HG02885 (cell line): ENCODE results near the gene CEP85L.

ENCODE experiments used
- ATAC-seq: cut with Tn5 transposase; IDR thresholded peaks from one replicate; pipeline ENCODE4 v1.9.1; 2021; ENCODE audit warnings: mild to moderate bottlenecking; ENCODE audit not compliant: unreplicated experiment, poor library complexity

CEP85L gene

DNA sequence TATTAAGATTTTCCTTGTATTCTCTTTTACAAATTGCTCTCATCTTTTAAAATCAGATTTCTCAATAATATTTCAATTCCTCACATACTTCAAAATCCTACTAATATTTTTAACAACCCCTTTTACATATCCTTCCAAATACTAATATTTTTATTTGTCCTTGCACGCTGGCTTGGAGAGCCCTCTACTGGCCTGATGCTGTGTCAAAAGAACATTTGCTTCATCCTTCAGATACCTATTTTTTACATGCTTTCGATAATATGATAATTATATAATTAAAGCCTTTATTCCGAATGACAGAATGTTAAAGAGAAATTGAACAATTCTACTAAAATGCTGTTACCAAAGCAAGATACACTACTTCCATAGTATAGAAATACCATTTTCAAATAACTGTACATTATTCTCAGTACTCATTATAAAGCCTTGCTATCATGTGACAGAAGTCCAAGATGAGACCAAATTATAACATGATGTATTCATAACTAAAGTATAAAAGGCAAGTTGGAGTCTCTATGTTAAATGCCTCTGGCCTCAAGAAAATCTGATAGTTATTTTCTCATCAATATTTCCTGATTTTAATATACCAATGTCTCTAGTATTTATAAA lies 142.3 kb downstream of the CEP85L start:
- ATAC-seq = no peak

DNA sequence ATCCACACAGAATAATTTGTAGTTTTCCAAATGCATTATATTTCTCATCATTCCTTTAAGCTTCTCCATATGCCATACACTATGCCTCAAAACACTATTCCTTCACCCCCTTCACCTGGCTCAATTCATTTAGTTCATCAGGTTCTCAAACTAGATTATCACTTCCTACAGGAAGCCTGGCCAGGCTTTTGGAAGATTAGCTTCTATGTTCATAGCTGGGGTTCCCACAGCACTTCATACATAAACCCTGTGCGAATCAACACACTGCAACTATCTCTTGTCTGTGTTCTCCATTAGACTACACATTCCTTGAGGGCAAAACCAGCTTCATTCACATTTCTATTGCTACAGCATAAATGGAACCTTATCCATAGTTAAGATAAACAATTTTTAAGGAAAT lies 143.8 kb downstream of the CEP85L start:
- no peak for ATAC-seq

DNA sequence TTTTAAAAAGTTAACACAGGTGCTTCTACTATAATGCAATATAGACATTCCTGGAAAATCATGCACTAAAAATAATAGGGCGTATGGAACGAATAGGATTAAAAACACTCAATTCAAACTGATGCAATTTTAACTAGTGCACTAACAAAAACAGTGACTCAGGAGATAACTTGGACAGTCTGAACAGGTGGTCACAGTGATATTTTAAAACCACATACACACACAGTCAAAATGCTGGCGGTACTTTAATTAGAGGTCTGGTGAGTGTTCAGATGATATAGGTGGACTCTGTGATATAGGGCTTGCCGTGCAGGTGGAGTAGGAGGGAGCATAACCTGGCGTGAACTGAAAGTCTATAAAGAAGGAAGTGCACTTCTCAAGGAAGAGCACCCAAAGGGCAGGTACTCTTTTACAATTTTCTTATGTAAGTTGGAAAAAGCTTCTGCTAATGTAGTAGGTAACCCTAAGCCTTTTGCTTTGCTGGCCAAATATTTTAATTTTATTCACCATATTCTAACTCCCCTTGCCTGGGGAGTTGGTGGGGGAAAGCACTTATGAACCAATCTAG lies 145.2 kb downstream of the CEP85L start:
- no peak for ATAC-seq

GRCh38 chr6:118505656-118506055 lies 145.7 kb downstream of the CEP85L start:
- ATAC-seq = no peak

GRCh38 chr6:118504611-118505010 lies 146.8 kb downstream of the CEP85L start:
- no peak for ATAC-seq

- ATAC-seq = no peak
Observed at GRCh38 chr6:118502169-118502568, 149.2 kb downstream of the CEP85L start.

DNA sequence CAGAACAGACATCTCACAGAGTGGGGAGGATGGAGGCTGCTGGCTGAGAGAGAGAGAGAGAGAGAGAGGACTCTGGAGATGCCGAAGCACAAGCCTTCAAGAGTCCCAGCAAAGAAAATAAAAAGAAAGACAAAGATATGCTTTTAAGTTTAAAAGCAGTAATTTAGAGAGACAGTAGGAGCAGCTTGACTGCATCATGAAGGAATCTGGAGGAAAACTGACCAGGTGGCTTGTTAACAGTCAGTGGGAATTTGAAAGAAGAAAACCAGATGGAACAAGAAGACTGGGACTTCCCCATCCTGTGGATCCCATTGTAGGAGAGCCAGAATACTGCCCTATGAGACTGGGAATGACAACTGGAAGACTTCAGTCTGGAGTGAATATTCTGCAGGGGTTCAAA lies 149.6 kb downstream of the CEP85L start:
- no peak for ATAC-seq

DNA sequence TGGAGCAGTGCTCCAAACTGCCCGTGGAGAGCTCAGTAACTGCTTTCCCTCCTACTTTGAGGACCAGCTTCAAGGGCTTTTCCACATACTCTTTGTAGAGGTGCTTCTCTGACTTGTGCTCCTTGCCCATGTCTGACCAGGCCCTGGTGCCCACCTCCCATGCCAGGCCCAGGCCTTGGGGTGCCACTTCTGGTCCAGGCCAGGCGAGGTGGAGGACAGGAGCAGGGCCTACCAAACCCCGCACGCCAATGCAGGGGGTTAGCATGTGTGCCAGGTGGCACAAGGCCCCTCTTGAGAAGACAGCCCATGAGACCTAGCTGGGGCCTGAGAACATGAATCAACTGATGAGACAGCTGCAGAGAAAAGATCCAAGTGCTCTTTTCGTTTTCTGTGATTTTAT lies 150.3 kb downstream of the CEP85L start:
- ATAC-seq = no peak

DNA sequence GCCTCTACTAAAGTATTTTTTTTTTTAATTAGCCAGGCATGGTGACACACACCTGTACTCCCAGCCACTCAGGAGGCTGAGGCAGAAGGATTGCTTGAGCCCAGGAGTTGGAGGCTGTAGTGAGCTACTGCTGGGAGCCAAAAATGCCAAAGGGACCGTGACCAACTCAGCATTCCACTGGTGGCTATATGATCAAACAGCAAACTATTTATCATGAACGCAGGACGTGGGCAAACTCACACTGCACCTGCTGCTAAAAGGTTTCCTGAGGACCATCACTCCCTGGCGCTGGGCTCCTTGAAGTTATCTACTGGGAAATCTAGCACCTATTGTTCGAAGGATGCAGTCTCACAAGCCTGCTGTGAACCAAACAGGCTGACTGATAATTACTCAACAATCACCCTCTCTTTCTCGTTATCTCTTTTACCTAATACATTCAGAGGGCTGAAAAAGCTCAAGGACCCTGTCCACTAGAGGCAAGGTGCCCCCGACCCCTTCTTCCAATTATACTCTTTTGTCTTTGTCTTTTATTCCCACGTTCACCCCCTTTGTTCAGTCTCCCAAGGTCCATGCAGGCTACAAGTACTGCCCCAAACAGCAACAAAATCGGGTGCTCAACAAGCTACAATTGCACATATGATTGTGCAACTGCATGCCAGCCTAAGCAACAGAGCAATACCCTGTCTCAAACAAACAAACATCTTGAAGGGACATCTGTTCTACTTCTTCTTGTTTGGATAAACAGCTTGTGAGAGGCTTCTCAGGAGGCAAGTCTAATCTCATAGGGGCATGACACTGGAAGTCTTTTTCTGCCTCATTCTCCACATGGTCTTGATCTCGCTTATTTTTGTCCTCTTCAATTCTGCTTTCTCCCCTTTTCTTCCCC lies 151.0 kb downstream of the CEP85L start:
- ATAC-seq = no peak

- ATAC-seq = no peak
Observed at GRCh38 chr6:118495485-118496280, 155.7 kb downstream of the CEP85L start.

GRCh38 chr6:118494091-118494490 lies 157.3 kb downstream of the CEP85L start:
- ATAC-seq = no peak

- ATAC-seq = no peak
Observed at GRCh38 chr6:118489990-118490389, 161.4 kb downstream of the CEP85L start.

DNA sequence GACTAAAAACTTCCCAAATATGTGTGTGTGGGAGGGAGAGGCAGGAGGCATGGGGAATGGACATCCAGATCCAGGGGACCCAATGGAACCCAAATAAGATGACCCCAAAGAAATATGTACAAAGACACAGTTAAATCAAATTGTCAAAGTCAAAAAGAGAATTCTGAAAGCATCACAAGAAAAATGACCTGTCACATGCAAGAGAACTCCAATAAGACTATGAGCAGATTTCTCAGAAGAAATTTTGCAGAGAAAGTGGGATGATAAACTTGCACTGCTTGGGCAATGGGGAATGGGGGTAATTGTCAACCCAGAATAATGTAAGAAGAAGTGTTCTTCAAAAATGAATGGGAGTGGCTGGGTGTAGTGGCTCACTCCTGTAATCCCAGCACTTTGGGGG lies 162.8 kb downstream of the CEP85L start:
- no peak for ATAC-seq

- ATAC-seq = peak; percentile 96
Observed at GRCh38 chr6:118485601-118486550, 165.5 kb downstream of the CEP85L start.

DNA sequence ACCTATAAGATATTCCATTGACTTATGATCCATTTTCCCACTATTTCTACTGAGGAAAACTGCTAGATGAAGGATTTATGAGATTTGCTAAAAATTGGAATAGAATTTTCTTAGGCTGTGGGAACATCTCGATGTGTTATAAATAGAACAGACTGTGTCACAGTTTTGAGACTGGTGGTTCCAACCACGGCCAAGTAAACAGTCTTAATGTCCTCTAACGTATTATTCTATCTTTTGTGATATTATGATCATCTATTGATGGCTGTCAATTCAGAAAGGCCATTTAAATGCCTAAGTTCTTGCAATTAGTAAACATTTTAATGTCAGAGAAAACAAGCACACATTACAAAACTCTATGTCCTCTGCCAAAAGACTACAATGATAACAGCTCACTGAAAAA lies 174.8 kb downstream of the CEP85L start:
- no peak for ATAC-seq

DNA sequence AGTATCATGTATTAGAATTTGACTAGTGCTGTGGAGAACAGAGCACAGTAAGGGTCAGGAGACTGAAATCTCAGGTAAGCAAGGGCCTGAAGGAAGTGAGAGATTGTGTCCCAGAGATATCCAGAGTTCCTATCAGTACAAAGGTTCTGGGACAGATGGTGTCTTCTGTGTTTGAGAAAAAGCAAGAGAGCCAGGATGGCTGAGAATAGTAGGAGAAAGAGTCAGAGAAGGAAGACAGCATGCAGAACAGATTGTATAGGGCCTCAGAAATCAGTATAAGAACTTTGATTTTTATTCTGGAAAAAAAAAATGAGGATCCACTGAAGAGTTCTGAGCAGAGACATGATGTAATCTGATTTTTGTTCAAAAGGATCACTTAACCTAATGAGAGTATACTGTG lies 178.1 kb downstream of the CEP85L start:
- ATAC-seq = no peak

GRCh38 chr6:118469468-118469867 lies 181.9 kb downstream of the CEP85L start:
- no peak for ATAC-seq

DNA sequence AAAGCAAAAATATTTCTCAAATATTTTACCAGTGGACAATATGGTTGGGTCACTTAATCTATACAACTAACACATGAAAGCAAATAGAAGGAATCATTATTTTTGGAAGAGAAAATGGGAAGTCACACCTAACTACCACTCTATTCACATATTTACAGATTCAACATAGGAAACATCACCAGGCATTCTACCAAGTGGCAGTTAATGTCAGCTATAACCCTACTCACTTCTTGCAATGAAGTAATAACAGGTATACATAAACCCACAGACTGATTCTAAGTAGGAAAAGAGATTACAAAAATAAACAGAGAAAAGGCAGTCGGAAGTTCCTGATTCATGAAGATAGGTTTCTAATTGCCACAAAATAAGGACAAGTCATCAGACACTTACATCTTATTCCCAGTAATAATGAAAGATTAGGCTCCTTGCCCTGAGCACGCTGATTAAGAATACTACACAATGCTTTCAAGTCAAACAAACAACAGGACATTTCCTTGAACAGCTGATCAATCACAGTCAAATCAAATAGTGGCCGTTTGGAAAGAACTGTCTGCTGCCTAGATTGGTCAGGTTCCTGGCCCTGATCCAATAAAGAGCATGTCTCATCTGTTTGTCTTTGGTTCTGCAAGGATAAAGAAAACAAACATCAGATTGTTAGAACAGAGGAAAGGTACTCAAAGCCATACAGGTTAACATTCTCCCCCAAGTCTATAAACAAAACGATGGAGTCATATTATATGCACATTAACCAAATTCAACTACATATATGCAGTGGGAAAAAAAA lies 182.5 kb downstream of the CEP85L start:
- ATAC-seq = no peak

DNA sequence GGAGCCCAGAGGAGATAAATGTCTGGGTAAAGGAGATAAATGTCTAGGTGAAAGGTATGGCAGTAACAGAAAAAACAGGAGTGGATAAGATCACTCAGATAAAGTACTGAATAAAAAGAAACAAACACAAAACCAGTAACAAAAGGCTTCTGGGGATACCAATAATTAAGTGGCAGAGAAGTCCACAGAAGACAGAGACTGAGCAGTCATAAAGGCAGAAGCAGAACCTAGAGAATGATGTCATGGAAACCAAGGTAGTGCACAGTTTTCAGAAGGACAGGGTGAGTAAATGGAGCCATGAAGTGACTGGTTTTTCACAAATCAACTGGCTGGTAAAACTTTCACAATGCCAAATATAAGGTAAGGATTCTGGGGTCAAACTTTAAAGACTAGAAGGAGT lies 184.2 kb downstream of the CEP85L start:
- ATAC-seq = peak; percentile 97
